Measurements from ENCODE around the gene CKAP5.

DNA sequence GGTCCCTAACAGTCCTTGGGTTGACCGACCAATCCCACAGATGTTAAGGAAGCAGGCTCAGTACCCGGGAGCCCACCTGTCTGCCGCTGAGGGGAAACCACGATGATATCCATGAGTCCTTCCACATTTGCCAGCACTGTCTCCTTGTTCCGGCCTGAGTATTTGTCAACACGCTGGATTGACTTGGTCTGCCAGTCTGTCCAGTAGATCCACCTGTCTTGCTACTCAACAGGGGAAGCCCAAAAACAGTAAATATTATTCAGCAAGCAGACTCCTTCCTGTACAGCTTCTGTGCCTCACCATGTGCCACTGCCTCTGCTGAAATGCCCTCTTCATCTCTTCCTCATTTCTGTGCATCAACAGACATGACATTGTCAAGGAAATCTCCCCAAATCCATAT lies 22.8 kb upstream of the CKAP5 start:
- TF ChIP-seq CTCF (IDR thresholded peaks at IDR 0.05) (no peak), POLR2A (IDR thresholded peaks at IDR 0.05) (no peak)
